ENCODE data around the gene BTBD3. TPM values are rescaled to one million over a fixed set of nuclear protein-coding genes. Genes with fewer than 3 reads are reported as not detected.

Gene BTBD3
- total RNA-seq: 10 to 100 TPM; 39.0 to 62.1 (median 44.6) TPM

GRCh38 chr20:11917663-11918062 is at the start of gene BTBD3:
TSS of gene BTBD3 (plus strand) at chr20:11917893. CDS start at chr20:11918276, 383 bp downstream.
- Histone ChIP-seq H3K36me3 (peaks cover 9% of the 10 kb centered on the region), H3K4me3 (peak within 1 kb of the TSS; percentile 23), H3K4me1 (peaks cover 66% of the 10 kb centered on the region), H3K27me3 (no peaks in the 10 kb centered on the region), H3K27ac (peak within 1 kb of the TSS; percentile 19), H3K9me3 (no peaks in the 10 kb centered on the region)
- WGBS: 8% methylated on average over 4 of the region's 4 CpGs
- no peak for DNase-seq (ENCODE audit: low spot score in 2 of 2)
- TF ChIP-seq, protein P1, sequence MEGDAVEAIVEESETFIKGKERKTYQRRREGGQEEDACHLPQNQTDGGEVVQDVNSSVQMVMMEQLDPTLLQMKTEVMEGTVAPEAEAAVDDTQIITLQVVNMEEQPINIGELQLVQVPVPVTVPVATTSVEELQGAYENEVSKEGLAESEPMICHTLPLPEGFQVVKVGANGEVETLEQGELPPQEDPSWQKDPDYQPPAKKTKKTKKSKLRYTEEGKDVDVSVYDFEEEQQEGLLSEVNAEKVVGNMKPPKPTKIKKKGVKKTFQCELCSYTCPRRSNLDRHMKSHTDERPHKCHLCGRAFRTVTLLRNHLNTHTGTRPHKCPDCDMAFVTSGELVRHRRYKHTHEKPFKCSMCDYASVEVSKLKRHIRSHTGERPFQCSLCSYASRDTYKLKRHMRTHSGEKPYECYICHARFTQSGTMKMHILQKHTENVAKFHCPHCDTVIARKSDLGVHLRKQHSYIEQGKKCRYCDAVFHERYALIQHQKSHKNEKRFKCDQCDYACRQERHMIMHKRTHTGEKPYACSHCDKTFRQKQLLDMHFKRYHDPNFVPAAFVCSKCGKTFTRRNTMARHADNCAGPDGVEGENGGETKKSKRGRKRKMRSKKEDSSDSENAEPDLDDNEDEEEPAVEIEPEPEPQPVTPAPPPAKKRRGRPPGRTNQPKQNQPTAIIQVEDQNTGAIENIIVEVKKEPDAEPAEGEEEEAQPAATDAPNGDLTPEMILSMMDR (IDR thresholded peaks at IDR 0.05): no peak
- TF ChIP-seq POLR2A (IDR thresholded peaks at IDR 0.05): no peak
- TF ChIP-seq POLR2AphosphoS5 (IDR thresholded peaks at IDR 0.05): no peak
- no peak for TF ChIP-seq EP300 (IDR thresholded peaks at IDR 0.05)

- TF ChIP-seq, protein P1 (IDR thresholded peaks at IDR 0.05): no peak
- TF ChIP-seq POLR2AphosphoS5 (IDR thresholded peaks at IDR 0.05) (no peak), POLR2A (IDR thresholded peaks at IDR 0.05) (no peak), EP300 (IDR thresholded peaks at IDR 0.05) (no peak)
- no peak overlapping the region for H3K27ac ChIP-seq
- H3K4me1 ChIP-seq: no peaks in the 10 kb centered on the region
- H3K4me3 ChIP-seq: no peak overlapping the region
- DNase-seq (ENCODE audit: low spot score in 2 of 2): no peak
- no peaks in the 10 kb centered on the region for H3K27me3 ChIP-seq
- H3K36me3 ChIP-seq: no peaks in the 10 kb centered on the region
- no peaks in the 10 kb centered on the region for H3K9me3 ChIP-seq
Measured at GRCh38 chr20:11869641-11870040, 48.1 kb upstream of the BTBD3 start.

DNA sequence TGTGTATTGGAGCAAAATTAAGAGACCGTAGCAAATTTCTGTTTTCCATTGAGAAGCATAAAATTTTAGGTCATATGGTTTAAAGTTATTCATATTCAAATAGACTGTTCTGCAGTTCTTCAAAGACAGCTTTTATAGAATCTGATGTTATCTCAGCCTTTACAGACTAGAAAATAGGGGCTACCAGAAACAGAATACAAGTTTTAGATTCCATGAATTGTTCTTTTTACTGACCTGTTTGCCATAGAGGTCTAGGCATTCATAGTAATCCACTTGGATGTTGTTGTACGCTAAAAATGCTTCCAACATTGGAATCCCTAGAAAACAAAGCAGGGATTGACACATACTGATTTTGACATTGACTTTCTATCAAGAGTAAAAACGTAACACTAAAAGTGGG is 47.3 kb upstream of the BTBD3 start:
- TF ChIP-seq EP300 (IDR thresholded peaks at IDR 0.05): no peak
- TF ChIP-seq, protein P1 (IDR thresholded peaks at IDR 0.05): no peak
- no peak for TF ChIP-seq POLR2AphosphoS5 (IDR thresholded peaks at IDR 0.05)
- no peak for TF ChIP-seq POLR2A (IDR thresholded peaks at IDR 0.05)
- Histone ChIP-seq H3K27me3 (no peaks in the 10 kb centered on the region), H3K27ac (no peak overlapping the region), H3K9me3 (no peaks in the 10 kb centered on the region), H3K4me3 (no peak overlapping the region), H3K4me1 (no peaks in the 10 kb centered on the region), H3K36me3 (no peaks in the 10 kb centered on the region)
- WGBS: 70% methylated on average over 3 of the region's 3 CpGs
- DNase-seq (ENCODE audit: low spot score in 2 of 2): no peak

DNA sequence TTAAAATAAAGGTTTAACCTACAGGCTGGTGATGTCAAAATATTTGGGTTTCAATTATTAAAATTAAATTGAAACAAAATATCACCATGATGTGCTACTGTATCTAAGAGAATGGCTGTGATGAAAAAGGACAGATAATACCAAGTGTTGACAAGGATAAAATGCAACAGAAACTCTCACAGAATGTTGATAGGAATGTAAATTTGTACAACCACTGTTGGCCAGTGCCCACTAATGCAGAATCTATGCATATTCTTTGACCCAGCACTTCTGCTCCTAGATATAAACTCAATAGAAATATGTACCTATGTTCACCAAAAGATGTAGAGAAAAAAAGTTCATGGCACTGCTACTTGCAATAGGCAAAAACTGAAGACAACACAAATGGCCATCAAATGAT is 41.1 kb upstream of the BTBD3 start:
- no peak for TF ChIP-seq EP300 (IDR thresholded peaks at IDR 0.05)
- no peak for TF ChIP-seq POLR2A (IDR thresholded peaks at IDR 0.05)
- TF ChIP-seq POLR2AphosphoS5 (IDR thresholded peaks at IDR 0.05): no peak
- TF ChIP-seq, protein P1 (IDR thresholded peaks at IDR 0.05): no peak
- H3K27me3 ChIP-seq: no peaks in the 10 kb centered on the region
- H3K4me3 ChIP-seq: no peak overlapping the region
- H3K9me3 ChIP-seq: no peaks in the 10 kb centered on the region
- no peak overlapping the region for H3K27ac ChIP-seq
- no peak for DNase-seq (ENCODE audit: low spot score in 2 of 2)
- H3K36me3 ChIP-seq: no peaks in the 10 kb centered on the region
- no peaks in the 10 kb centered on the region for H3K4me1 ChIP-seq

DNA sequence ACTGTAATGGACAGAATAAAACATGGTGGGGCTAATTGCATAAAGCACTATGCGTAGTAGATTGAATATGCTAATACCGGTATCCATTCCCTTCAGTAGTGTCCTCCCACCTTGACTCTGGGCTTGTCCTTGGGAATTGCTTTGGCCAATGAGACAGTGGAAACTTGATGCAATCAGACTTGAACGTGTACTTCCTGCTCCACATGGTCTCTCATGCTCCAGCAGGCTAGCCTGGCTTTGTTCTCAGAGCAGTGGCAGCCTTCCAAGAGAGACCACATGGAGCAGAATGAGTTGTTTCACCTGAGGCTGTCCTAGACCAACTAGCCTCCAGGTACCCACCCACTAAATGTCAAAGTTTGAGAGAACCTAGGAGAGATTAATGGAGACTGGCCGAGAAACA is 37.0 kb upstream of the BTBD3 start:
- Histone ChIP-seq H3K4me3 (no peak overlapping the region), H3K36me3 (no peaks in the 10 kb centered on the region), H3K27me3 (no peaks in the 10 kb centered on the region), H3K4me1 (no peaks in the 10 kb centered on the region), H3K9me3 (no peaks in the 10 kb centered on the region), H3K27ac (no peak overlapping the region)
- DNase-seq (ENCODE audit: low spot score in 2 of 2): no peak
- TF ChIP-seq POLR2AphosphoS5 (IDR thresholded peaks at IDR 0.05) (no peak), EP300 (IDR thresholded peaks at IDR 0.05) (no peak), POLR2A (IDR thresholded peaks at IDR 0.05) (no peak)
- TF ChIP-seq, protein P1 (IDR thresholded peaks at IDR 0.05): no peak
- 85% methylated on average over 4 of the region's 4 CpGs for WGBS
